Measurements from ENCODE around the gene CDH4.

CDH4 gene

GRCh38 chr20:61514805-61515505, 262.9 kb downstream of the CDH4 start:
- H3K27me3 ChIP-seq (ENCODE audit: insufficient read depth, poor library complexity, severe bottlenecking): no peaks in the 10 kb centered on the region
- H3K27ac ChIP-seq (replicated peaks): no peak overlapping the region
- no peak overlapping the region for H3K4me3 ChIP-seq (replicated peaks; ENCODE audit: insufficient read depth, low read length)
- TF ChIP-seq POLR2AphosphoS5 (IDR thresholded peaks at IDR 0.05; ENCODE audit: low read depth): no peak
- no peak for TF ChIP-seq REST (IDR thresholded peaks at IDR 0.05; ENCODE audit: insufficient replicate concordance, low read depth)
- no peak for TF ChIP-seq CTCF (IDR thresholded peaks at IDR 0.05; ENCODE audit: insufficient read depth, low read length)
- TF ChIP-seq GABPA (IDR thresholded peaks at IDR 0.05; ENCODE audit: low read depth): no peak
- no peak for TF ChIP-seq SPI1 (IDR thresholded peaks at IDR 0.05; ENCODE audit: borderline replicate concordance, low read depth)
- no peak for DNase-seq (ENCODE audit: low read depth in 1 of 2, low spot score in 1 of 2)

- Histone ChIP-seq H3K27ac (replicated peaks) (no peak overlapping the region), H3K27me3 (ENCODE audit: insufficient read depth, poor library complexity, severe bottlenecking) (no peaks in the 10 kb centered on the region), H3K4me3 (replicated peaks; ENCODE audit: insufficient read depth, low read length) (no peak overlapping the region)
- DNase-seq (ENCODE audit: low read depth in 1 of 2, low spot score in 1 of 2): no peak
- no peak for TF ChIP-seq GABPA (IDR thresholded peaks at IDR 0.05; ENCODE audit: low read depth)
- no peak for TF ChIP-seq SPI1 (IDR thresholded peaks at IDR 0.05; ENCODE audit: borderline replicate concordance, low read depth)
- TF ChIP-seq REST (IDR thresholded peaks at IDR 0.05; ENCODE audit: insufficient replicate concordance, low read depth): no peak
- TF ChIP-seq CTCF (IDR thresholded peaks at IDR 0.05; ENCODE audit: insufficient read depth, low read length): no peak
- no peak for TF ChIP-seq POLR2AphosphoS5 (IDR thresholded peaks at IDR 0.05; ENCODE audit: low read depth)
Measured at GRCh38 chr20:61515922-61516321, 263.9 kb downstream of the CDH4 start.

- Histone ChIP-seq H3K27me3 (ENCODE audit: insufficient read depth, poor library complexity, severe bottlenecking) (no peaks in the 10 kb centered on the region), H3K4me3 (replicated peaks; ENCODE audit: insufficient read depth, low read length) (no peak overlapping the region), H3K27ac (replicated peaks) (no peak overlapping the region)
- TF ChIP-seq CTCF (IDR thresholded peaks at IDR 0.05; ENCODE audit: insufficient read depth, low read length) (no peak), REST (IDR thresholded peaks at IDR 0.05; ENCODE audit: insufficient replicate concordance, low read depth) (no peak), GABPA (IDR thresholded peaks at IDR 0.05; ENCODE audit: low read depth) (no peak), SPI1 (IDR thresholded peaks at IDR 0.05; ENCODE audit: borderline replicate concordance, low read depth) (no peak), POLR2AphosphoS5 (IDR thresholded peaks at IDR 0.05; ENCODE audit: low read depth) (no peak)
- no peak for DNase-seq (ENCODE audit: low read depth in 1 of 2, low spot score in 1 of 2)
Measured at GRCh38 chr20:61516346-61517208, 264.5 kb downstream of the CDH4 start.
